Erythroblast (primary cell): ENCODE data around the gene EEA1.

Source experiments
- GATA1 ChIP-seq: IDR thresholded peaks from 2 replicates; pipeline ENCODE4 v1.6.1; 2011; ENCODE audit warnings: low read depth, mild to moderate bottlenecking, control low read depth, low read length, moderate library complexity
- POLR2A ChIP-seq: IDR thresholded peaks from 2 replicates; pipeline ENCODE4 v1.6.1; 2011; ENCODE audit warnings: mild to moderate bottlenecking, low read length

DNA sequence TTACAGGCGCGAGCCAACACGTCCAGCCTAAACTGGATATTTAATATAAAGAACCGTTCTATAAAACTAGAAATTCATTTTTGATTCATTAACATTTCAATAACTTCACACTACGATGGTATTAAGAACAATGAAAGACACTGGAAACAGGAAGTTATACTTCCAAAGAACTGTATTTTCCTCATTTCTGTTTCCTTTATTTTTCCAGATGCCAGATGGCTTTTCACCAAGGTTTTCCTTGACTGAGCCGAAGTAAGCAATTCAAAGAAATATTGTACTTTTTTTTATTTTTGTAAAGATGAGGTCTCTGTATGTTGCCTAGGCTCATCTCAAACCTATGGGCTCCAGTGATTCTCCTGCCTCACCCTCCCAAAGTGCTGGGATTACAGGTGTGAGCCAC, 28.2 kb downstream of the EEA1 start:
- TF ChIP-seq POLR2A: no peak
- no peak for TF ChIP-seq GATA1
